Measurements from ENCODE around the gene SNX30.
A peak's percentile ranks its signal among the peaks of the same experiment; 100 is the strongest.

The SNX30 gene

DNA sequence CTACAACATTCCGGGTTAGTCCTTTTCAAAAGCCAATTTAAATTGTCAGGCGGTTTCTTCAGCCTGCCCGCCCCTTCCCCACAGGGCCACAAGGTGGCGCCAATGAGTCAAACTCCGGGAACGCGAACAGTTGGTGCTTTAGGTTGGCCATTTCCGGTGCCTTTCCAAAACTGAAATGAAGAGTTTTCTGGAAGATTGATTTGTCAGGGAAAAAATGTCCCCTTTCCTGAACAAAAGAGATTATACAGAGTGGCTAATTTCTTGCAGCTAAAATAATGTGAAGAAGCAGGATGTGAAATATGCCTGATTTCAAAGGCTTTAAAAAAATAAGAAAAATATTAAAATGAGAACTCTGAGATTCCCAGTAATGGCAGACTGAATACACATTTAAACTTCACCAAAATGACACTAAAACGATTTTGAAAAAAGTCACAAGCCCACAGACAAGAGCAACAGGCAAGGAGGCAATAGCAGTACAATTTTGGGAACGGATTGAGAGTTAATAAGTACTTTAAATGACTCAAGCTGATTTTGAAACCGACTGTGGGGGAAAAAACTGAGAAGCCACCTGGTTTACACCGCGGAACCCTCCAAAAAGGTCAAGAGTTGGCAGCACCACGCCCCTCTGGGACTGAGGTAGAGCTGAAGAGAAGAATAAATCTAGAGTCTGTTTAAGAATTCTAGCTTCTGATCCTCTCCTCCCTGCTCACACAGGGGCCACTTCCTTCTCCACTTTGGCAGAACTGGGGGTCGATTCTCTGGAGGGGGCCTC lies 94.4 kb downstream of the SNX30 start:
- Mint-ChIP-seq H3K9me3 (no peaks in the 10 kb centered on the region), H3K4me3 (no peak overlapping the region)

DNA sequence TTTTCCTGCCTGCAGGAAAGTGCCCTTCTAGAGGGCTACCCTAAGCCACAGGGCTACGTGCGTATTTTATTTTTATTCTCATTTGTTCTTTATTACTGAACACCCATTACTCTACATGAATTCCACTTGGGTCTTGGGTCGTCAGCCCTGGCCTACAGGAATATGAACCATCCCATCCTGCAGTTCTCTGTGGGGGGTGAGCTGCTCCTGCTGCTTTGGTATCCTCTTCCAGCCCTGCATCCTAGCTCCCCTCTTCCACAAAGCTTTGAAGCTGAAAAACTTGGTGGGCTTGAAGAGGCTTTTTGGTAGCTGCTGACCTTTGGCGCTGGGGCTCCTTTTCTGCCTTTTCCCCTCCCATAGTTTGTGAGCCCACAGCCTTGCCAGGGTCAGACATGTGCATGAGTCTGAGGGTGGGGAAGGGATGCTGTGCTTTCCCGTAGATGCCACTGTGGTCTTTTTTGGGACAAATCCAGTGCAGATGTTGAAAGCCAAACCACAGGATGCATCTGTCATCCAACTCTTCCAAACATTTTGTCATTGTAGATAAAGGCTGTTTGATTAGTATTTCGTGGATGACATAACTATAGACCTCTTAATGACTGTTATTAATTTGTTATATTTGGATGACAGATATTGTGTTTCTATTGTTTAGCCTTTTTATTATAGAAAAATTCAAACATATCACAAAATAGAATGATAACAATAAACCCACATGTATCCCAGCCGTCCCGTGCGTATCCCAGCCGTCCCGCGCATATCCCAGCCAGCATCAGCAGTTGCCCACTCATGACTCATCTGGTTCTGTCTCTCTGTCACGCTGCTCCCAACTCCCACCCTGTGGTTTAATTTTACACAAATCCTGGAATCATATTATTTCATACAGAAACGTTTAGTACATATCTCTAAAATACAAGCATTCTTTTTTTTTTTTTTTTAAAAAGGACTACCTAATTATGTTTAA lies 96.2 kb downstream of the SNX30 start:
- Mint-ChIP-seq H3K4me3 (no peak overlapping the region), H3K9me3 (no peaks in the 10 kb centered on the region), H3K27ac (no peak overlapping the region), H3K4me1 (ENCODE audit: low read depth) (peaks cover 16% of the 10 kb centered on the region), H3K36me3 (ENCODE audit: low read depth) (peaks cover 5% of the 10 kb centered on the region), H3K27me3 (no peaks in the 10 kb centered on the region)

More for the DNA sequence above, 94.4 kb downstream of the SNX30 start:
- Mint-ChIP-seq H3K27me3 (no peaks in the 10 kb centered on the region), H3K4me1 (ENCODE audit: low read depth) (peaks cover 16% of the 10 kb centered on the region), H3K27ac (peak overlapping the region; percentile 33), H3K36me3 (ENCODE audit: low read depth) (peaks cover 3% of the 10 kb centered on the region)

DNA sequence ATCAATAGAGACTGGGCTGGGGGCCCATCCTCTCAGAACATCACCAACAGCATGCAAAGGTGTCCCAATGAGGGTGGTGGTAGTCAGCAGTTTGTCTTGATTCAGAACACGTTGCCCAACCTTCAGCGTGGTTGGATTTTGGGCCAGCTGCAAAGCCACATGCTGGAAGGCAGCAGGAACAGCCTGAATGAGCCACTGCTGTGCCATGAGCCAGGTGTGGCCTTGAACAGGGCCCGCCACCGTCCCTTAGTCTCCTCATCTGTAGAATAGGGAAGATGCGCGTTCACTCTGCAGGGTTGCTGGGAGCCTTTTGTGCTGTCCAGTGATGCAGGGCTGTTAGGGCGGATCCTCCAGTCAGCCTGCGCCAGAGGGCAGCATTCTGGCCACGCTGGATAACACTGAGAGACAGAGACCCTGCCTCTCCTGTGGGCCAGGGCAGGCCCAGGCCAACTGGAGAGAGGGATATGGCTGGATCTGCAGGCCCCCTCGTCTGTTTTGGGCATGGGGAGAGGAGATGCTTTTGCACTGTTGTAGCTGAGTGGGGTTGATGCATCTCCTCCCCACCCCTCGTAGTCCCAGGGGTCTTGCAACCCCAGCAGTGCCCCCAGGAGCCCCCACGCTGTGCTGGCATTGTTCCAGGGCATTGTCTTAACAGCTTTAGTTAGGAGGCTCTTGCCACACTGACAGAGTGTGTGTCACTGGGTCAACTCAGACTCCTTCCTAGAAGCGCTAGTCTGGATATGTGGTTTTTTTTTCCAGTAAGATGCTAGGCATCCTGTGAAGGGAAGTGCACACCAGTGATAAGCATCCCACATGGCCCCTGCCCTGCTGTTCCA lies 98.0 kb downstream of the SNX30 start:
- Mint-ChIP-seq H3K36me3 (ENCODE audit: low read depth) (peaks cover 15% of the 10 kb centered on the region), H3K4me1 (ENCODE audit: low read depth) (peaks cover 16% of the 10 kb centered on the region), H3K9me3 (no peaks in the 10 kb centered on the region), H3K27ac (no peak overlapping the region), H3K4me3 (no peak overlapping the region), H3K27me3 (no peaks in the 10 kb centered on the region)

DNA sequence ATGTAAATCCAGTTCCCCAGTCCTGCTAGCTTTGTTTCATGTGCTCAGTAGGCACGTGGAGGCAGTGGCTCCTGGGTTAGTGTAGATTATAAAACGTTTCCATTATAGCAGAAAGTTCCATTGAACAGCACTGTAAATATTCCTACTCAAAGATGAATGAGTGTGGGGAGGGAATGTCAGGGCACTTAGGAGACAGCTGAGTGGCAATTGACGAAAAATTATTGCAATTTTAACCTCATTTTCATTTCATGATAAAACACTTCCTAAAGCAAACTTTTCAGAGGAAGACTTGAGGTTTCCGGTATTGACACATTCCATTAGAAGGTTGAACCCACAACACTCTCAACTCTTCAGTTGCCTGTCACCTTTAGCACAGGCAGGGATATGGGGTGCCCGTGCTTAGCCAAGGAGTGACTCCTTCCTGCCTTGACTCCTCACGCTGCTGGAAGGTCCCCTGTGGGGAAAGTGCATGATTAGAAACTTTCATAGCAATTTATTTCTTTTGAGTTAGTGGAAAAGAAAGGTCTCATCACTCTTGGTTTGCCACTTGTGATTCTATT lies 98.9 kb downstream of the SNX30 start:
- H3K27me3 Mint-ChIP-seq = no peaks in the 10 kb centered on the region
- peaks cover 12% of the 10 kb centered on the region for H3K4me1 Mint-ChIP-seq (ENCODE audit: low read depth)
- no peak overlapping the region for H3K27ac Mint-ChIP-seq
- peaks cover 19% of the 10 kb centered on the region for H3K36me3 Mint-ChIP-seq (ENCODE audit: low read depth)
- H3K9me3 Mint-ChIP-seq = no peaks in the 10 kb centered on the region
- no peak overlapping the region for H3K4me3 Mint-ChIP-seq

DNA sequence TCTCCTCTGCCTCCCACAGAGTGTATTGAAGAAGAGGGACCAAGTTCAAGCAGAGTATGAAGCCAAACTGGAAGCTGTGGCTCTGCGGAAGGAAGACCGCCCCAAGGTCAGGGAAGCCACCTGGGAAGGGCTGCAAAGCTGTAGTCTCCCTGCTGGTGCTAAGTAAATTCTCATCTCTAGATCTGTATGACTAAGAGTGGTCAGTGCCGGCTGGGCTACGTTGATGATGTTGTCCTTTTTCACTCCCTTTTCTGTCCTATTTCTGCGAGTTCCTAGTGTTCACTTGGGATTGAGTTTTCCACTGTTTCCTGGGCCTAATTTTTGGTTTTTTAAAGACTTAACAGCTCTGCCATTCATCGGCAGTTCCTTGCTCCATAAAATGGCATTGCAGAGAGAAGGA lies 100.3 kb downstream of the SNX30 start:
- Mint-ChIP-seq H3K27ac (no peak overlapping the region), H3K9me3 (no peaks in the 10 kb centered on the region), H3K27me3 (no peaks in the 10 kb centered on the region), H3K4me3 (no peak overlapping the region), H3K36me3 (ENCODE audit: low read depth) (peaks cover 19% of the 10 kb centered on the region), H3K4me1 (ENCODE audit: low read depth) (peaks cover 3% of the 10 kb centered on the region)

DNA sequence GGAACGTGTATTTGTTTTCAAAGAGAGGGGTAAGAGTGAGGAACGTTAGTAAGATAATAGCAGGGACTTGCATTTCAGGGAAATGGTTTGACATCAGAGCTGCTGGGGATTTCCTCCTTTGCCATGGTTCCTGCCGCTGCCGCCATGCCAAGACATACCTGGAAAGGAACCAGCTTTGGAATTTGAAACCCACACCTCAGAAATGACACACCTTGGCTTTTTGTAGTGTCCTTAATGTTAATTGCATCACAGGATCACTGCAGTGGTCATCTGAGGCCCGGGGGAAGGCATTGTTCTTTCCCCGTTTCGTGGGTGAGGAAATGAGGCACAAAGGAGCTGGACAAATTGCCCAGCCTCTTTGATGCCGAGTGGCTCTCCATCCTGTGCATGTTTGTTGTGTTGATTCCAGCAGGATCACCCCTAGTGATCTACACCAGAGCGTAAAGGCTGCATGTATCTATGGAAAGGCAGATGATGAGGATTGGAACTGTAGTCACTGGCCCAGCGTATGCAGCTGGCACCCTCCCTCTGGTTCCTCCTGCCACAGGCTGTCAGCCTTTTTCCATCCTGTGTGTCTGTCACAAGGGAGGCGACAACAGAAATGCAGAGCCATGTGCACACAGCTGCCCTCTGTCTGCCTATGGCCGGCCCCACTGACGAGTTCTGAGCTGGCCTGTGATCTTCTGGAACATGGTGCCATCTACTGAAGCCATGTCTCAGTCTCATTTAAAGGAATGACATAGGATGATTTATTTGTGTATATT lies 102.4 kb downstream of the SNX30 start:
- no peaks in the 10 kb centered on the region for H3K9me3 Mint-ChIP-seq
- peaks cover 19% of the 10 kb centered on the region for H3K36me3 Mint-ChIP-seq (ENCODE audit: low read depth)
- no peak overlapping the region for H3K4me3 Mint-ChIP-seq
- no peak overlapping the region for H3K27ac Mint-ChIP-seq
- peaks cover 3% of the 10 kb centered on the region for H3K4me1 Mint-ChIP-seq (ENCODE audit: low read depth)
- no peaks in the 10 kb centered on the region for H3K27me3 Mint-ChIP-seq

DNA sequence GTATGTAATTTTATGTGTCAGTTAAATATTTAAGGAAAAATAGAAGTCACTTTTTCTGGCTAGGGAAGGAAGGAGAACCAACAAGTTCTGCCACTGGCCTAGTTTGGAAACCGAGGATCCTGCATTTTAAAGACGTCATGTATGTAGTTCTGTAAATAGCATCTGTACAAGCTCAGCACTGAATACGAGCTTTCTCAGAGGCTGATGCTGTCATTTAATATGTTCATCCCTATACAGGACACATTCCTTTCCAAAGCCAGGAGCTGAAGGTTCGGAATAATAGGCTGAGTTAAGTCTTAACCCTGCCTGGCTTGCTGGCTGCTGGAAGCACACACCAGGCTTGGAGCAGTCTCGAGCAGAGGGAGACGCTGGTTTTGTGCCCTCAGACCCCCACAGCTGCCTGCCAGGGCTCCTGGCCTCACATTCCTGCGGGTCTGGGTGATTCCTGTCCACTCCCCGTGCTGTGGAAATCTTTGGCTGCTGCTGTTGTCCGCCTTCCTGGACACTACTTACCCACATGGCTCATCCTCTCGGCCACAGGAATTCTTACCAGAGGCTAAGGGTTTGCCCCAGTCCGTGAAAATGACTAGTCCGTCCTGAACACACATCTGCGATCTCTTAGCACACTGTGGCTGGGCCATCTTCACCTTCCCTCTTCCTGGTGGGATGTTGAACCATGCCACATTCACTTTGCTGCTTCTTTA lies 103.5 kb downstream of the SNX30 start:
- Mint-ChIP-seq H3K27ac (no peak overlapping the region), H3K36me3 (ENCODE audit: low read depth) (peaks cover 19% of the 10 kb centered on the region), H3K27me3 (no peaks in the 10 kb centered on the region)

DNA sequence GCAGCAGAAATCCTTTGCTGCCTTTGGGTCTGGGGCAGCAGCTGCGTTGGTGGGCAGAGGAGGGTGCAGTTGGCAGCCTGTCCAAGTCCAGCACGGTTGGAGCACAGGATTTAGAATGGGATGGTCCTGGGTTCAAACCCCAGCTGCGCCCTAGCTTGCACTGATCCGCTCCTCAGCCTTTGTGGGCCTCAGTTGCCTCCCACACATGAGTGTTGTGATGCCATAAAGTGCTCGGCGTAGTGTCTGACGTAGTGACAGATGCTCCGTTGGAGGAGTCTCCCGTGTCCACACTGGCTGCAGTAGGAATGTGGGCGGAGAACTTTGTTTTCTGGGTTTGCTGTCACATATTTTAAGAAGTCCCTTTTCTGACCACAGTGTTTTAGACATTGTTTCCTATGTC lies 104.1 kb downstream of the SNX30 start:
- H3K9me3 Mint-ChIP-seq = no peaks in the 10 kb centered on the region
- peaks cover 19% of the 10 kb centered on the region for H3K36me3 Mint-ChIP-seq (ENCODE audit: low read depth)
- H3K27ac Mint-ChIP-seq = no peak overlapping the region
- peaks cover 7% of the 10 kb centered on the region for H3K4me1 Mint-ChIP-seq (ENCODE audit: low read depth)
- no peak overlapping the region for H3K4me3 Mint-ChIP-seq
- no peaks in the 10 kb centered on the region for H3K27me3 Mint-ChIP-seq

More for the DNA sequence above, 103.5 kb downstream of the SNX30 start:
- H3K9me3 Mint-ChIP-seq = no peaks in the 10 kb centered on the region
- peaks cover 7% of the 10 kb centered on the region for H3K4me1 Mint-ChIP-seq (ENCODE audit: low read depth)
- no peak overlapping the region for H3K4me3 Mint-ChIP-seq

DNA sequence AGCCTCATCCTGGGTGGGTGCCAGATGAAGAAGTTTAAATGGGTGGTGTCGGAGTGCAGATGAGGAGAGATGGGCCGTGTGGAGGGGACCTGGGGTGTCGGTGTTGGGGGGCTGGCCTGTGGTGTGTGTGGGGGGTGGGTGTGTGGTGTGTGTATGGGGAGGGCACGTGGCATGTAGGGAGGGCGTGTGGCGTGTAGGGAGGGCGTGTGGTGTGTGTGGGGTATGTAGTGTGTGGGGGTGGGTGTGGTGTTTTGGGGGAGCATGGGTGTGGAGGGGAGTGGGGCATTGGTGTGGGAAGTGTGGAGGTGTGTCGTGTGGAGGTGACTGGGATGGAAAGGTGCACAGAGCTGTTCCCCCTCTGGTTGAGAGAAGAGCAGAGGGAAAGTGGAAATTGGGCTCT lies 105.6 kb downstream of the SNX30 start:
- Mint-ChIP-seq H3K4me1 (ENCODE audit: low read depth) (peaks cover 11% of the 10 kb centered on the region), H3K27ac (no peak overlapping the region), H3K4me3 (no peak overlapping the region), H3K36me3 (ENCODE audit: low read depth) (peaks cover 19% of the 10 kb centered on the region), H3K9me3 (no peaks in the 10 kb centered on the region), H3K27me3 (no peaks in the 10 kb centered on the region)

DNA sequence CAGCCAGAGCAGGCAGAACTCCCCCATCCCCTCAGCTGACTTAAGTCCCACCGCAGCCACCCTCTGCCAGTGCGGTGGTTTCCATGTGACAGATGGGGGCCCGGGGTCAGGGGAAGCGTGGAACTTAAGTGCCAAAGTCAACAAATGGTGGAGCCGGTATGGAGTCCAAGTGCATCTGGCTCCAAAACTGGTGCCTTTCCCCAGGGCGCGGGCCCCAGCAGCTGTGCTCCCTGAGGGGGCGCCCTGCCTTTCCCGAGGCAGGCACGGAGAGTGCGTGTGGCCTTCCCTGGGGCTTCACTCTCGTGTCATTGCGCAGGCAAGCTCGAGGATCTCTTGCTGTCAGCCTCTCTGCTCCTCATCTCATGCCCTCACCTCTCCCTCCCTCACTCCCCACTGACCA lies 106.3 kb downstream of the SNX30 start:
- H3K4me3 Mint-ChIP-seq = no peak overlapping the region
- no peak overlapping the region for H3K27ac Mint-ChIP-seq
- H3K9me3 Mint-ChIP-seq = no peaks in the 10 kb centered on the region
- H3K27me3 Mint-ChIP-seq = no peaks in the 10 kb centered on the region
- peaks cover 16% of the 10 kb centered on the region for H3K4me1 Mint-ChIP-seq (ENCODE audit: low read depth)
- H3K36me3 Mint-ChIP-seq (ENCODE audit: low read depth) = peaks cover 13% of the 10 kb centered on the region

DNA sequence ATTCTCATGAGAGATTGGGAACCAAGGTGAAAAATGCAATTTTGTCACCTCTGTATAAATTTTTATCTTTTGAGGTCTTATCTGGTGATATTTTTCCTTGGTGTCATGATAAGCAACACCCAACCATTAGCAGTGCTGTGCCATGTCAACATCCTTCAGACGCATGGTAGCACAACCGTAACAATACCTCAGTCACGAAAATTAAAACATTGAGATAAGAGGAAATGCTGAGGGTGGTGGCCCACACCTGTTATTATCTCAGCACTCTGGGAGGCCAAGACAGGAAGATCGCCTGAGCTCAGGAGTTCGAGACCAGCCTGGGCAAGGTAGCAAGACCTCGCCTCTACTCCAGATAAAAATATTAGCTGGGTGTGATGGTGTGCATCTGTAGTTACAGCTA lies 107.4 kb downstream of the SNX30 start:
- H3K36me3 Mint-ChIP-seq (ENCODE audit: low read depth) = peaks cover 6% of the 10 kb centered on the region

DNA sequence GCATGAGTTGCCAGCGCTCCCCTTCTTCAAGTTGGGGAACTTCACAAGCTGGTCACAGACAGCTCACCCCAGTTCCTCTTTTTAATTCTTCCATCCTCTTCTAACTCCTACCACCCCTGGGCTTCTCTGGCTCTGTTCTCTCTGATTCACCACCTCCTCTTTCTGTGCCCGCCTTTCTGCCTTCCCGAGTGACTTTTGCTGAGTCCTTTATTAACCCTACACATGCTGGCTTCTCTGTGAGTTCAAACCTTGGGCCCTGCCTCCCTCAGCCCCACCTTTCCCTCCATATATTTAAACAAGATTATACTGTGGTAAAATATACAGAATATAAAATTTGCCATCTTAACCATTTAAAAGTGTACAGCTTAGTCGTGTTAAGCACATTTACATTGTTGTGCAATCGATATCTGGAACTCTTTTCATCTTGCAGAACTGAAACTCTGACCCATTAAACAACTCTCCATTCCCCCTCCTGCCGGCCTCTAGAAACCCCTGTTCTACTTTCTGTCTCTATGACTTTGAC lies 108.1 kb downstream of the SNX30 start:
- peaks cover 2% of the 10 kb centered on the region for H3K36me3 Mint-ChIP-seq (ENCODE audit: low read depth)
- H3K4me3 Mint-ChIP-seq = no peak overlapping the region
- H3K27me3 Mint-ChIP-seq = no peaks in the 10 kb centered on the region
- peak overlapping the region; percentile 29 for H3K27ac Mint-ChIP-seq
- no peaks in the 10 kb centered on the region for H3K9me3 Mint-ChIP-seq
- H3K4me1 Mint-ChIP-seq (ENCODE audit: low read depth) = peaks cover 31% of the 10 kb centered on the region

More for the DNA sequence above, 107.4 kb downstream of the SNX30 start:
- Mint-ChIP-seq H3K4me3 (no peak overlapping the region), H3K9me3 (no peaks in the 10 kb centered on the region), H3K27ac (no peak overlapping the region), H3K4me1 (ENCODE audit: low read depth) (peaks cover 24% of the 10 kb centered on the region), H3K27me3 (no peaks in the 10 kb centered on the region)

DNA sequence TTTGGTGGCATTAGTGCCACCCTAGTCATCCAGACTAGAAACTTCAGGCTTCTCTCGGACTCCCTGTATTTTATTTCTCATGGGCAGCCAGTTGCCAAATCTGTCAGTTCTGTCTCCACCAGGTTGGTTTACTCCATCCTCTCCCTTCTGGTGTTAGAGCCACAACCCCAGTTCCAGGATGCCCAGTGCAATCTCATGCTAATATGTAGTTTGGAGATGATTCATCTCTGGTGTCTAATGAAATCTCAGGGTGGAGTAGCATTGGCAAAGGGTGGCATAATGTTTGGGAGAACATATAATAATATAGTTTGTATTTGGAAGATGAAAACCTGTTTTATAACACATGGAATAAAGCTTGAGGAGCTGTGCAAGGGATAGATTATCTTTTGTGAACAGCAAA lies 109.9 kb downstream of the SNX30 start:
- Mint-ChIP-seq H3K9me3 (no peaks in the 10 kb centered on the region), H3K27ac (no peak overlapping the region), H3K36me3 (ENCODE audit: low read depth) (no peaks in the 10 kb centered on the region), H3K4me3 (no peak overlapping the region), H3K27me3 (no peaks in the 10 kb centered on the region), H3K4me1 (ENCODE audit: low read depth) (peaks cover 35% of the 10 kb centered on the region)
